GM23338 (cell line): Measurements from ENCODE around the gene TMEM178B.

Experiments
- CREB1 ChIP-seq: fragments of 250-450 bp; sonication (Bioruptor Pico); IDR thresholded peaks from 2 replicates; pipeline ENCODE4 v1.5.0; 2020; ENCODE audit warnings: low read depth, mild to moderate bottlenecking, moderate library complexity
- EZH2 ChIP-seq: fragments of 200-600 bp; sonication (generic); IDR thresholded peaks from one replicate; pipeline ENCODE4 v1.8.0; 2017; ENCODE audit warnings: antibody characterized with exemption, mild to moderate bottlenecking, low read depth; ENCODE audit not compliant: unreplicated experiment
- EZH2phosphoT487 ChIP-seq: fragments of 200-600 bp; sonication (generic); IDR thresholded peaks from one replicate; pipeline ENCODE4 v1.8.1; 2018; ENCODE audit warnings: antibody characterized with exemption; ENCODE audit not compliant: unreplicated experiment
- POLR2AphosphoS5 ChIP-seq: IDR thresholded peaks from 2 replicates; pipeline ENCODE4 v1.6.1; 2016; ENCODE audit warnings: antibody characterized with exemption, low read depth
- ZNF331 ChIP-seq: fragments of 250-450 bp; sonication (Bioruptor Pico); IDR thresholded peaks from 2 replicates; pipeline ENCODE4 v1.5.0; 2020; ENCODE audit warnings: low read depth, mild to moderate bottlenecking, moderate library complexity
- TF ChIP-seq, protein P1 (sequence below), 2 experiments: fragments of 200-600 bp in 1 of 2; sonication (generic) in 1 of 2; conservative IDR thresholded peaks; 2 replicates each; pipeline versions ENCODE4 v1.5.1 to v1.6.1; 2016 to 2017; ENCODE audit warnings: antibody characterized with exemption in 2 of 2, low read depth in 2 of 2, mild to moderate bottlenecking in 2 of 2, moderate library complexity in 1 of 2
- TF ChIP-seq, protein P2 (sequence below): IDR thresholded peaks from one replicate; pipeline ENCODE4 v1.6.1; 2018; ENCODE audit warnings: antibody characterized with exemption; ENCODE audit not compliant: unreplicated experiment

DNA sequence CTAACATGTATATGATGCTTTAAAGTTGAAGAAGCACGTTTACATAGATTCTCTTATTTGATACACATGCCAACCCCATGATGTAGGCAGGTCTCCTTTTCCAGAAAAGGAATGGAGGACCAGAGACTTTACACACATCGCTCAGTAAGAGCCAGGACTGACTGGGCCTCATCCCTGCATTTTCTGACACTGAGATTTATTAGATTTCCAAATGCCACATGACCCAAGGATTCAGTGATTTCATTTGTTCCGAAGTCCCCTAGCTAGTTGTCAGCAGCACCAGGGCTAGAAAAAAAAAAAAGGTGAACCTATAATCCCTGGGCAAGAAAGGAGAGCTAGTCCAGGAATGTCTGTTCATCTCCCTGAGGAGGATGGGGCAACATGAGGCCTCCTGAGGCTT is 334.0 kb downstream of the TMEM178B start:
- TF ChIP-seq, protein P1, sequence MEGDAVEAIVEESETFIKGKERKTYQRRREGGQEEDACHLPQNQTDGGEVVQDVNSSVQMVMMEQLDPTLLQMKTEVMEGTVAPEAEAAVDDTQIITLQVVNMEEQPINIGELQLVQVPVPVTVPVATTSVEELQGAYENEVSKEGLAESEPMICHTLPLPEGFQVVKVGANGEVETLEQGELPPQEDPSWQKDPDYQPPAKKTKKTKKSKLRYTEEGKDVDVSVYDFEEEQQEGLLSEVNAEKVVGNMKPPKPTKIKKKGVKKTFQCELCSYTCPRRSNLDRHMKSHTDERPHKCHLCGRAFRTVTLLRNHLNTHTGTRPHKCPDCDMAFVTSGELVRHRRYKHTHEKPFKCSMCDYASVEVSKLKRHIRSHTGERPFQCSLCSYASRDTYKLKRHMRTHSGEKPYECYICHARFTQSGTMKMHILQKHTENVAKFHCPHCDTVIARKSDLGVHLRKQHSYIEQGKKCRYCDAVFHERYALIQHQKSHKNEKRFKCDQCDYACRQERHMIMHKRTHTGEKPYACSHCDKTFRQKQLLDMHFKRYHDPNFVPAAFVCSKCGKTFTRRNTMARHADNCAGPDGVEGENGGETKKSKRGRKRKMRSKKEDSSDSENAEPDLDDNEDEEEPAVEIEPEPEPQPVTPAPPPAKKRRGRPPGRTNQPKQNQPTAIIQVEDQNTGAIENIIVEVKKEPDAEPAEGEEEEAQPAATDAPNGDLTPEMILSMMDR (conservative IDR thresholded peaks at IDR 0.05; ENCODE audit: low read depth in 2 of 2) = no peak
- TF ChIP-seq, protein P2, sequence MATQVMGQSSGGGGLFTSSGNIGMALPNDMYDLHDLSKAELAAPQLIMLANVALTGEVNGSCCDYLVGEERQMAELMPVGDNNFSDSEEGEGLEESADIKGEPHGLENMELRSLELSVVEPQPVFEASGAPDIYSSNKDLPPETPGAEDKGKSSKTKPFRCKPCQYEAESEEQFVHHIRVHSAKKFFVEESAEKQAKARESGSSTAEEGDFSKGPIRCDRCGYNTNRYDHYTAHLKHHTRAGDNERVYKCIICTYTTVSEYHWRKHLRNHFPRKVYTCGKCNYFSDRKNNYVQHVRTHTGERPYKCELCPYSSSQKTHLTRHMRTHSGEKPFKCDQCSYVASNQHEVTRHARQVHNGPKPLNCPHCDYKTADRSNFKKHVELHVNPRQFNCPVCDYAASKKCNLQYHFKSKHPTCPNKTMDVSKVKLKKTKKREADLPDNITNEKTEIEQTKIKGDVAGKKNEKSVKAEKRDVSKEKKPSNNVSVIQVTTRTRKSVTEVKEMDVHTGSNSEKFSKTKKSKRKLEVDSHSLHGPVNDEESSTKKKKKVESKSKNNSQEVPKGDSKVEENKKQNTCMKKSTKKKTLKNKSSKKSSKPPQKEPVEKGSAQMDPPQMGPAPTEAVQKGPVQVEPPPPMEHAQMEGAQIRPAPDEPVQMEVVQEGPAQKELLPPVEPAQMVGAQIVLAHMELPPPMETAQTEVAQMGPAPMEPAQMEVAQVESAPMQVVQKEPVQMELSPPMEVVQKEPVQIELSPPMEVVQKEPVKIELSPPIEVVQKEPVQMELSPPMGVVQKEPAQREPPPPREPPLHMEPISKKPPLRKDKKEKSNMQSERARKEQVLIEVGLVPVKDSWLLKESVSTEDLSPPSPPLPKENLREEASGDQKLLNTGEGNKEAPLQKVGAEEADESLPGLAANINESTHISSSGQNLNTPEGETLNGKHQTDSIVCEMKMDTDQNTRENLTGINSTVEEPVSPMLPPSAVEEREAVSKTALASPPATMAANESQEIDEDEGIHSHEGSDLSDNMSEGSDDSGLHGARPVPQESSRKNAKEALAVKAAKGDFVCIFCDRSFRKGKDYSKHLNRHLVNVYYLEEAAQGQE = no peak
- TF ChIP-seq CREB1 (CRISPR knock-in tag) (no peak), POLR2AphosphoS5 (no peak), ZNF331 (CRISPR knock-in tag) (no peak), EZH2phosphoT487 (no peak), EZH2 (no peak)
